ENCODE data around the gene FKBP8. TPM values are rescaled to one million over a fixed set of nuclear protein-coding genes. Genes with fewer than 3 reads are reported as not detected.

Gene FKBP8
- total RNA-seq, 2 donors from 2014 or later, result 192 to 345 TPM

DNA sequence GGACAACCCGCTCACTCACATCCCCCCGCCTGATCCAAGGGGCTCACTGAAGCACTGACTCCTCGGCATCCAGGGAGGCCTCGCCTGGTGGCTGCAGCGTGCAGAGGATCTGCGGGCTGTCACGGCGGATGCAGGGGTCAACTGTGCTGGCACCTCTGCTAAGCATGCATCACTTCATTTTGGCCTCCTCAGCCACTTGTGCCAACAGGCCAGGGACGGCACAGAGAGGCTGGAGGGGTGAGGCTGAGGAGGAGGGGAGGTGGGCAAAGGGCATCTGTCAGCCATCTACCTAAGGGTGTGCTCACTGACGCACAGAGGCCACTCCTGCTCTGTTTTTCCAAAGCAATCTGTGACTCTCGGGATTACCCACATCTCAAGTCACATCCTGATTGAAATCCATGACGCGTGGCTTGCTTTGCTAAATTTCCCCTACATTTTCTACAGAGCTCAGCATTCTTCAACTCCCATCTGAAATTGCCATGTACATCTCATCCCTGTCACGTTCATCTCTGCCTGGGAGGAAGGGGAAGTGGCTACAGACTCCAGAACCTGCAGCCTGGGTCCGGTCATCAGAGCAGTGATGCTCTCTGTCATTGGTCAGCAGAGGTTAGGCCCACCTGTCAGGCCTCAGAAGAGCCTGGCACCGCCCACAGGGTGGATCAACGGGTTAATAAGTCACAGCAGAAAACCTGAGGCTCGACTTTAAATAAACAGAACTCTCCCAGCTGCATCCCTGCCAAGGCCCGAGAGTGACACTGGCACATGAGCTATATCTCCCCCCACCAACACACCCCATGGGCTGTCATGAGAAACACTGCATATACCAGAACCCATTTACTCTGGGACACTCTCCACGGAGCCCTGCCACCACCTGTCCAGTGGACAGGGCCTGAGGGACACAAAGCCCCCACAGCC, 39.1 kb downstream of the FKBP8 start:
- no peak for DNase-seq (ENCODE audit: low spot score)

DNA sequence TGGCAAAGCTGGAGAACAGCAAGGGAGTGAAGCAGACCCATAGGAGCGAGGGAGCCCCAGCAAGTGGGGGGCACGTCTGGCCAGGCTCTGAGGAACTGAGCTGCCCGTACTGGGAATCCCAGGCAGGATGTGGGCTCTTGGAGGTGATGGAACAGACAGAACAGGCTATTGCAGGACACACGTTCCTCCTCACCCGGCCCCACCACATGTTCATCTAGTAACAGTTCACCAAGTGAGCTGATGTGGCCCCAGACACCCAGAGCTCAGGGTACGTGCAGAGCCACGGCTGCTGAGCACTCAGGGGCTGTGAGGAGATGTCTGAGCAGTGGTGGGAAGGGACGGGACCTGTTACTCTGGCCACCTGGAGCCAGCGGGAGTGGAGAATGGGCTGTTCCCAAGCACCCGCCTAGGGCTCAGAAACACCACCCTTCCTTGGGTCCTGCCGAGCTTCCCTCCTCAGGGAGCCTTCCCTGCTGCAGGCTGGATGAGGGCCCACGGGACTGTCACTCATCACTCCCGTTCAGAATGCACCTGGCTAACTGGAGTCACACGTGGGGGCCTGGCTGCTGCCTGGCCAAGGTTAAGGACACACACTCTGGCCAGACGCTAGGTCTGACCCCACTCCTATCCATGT, 39.9 kb downstream of the FKBP8 start:
- Histone ChIP-seq H3K4me3 (no peak overlapping the region), H3K27ac (peak overlapping the region; percentile 83 to 95), H3K4me1 (peaks cover 4 to 100% of the 10 kb centered on the region in 2 donors), H3K36me3 (no peaks in the 10 kb centered on the region), H3K9me3 (no peaks in the 10 kb centered on the region), H3K27me3 (no peaks in the 10 kb centered on the region)
- peak; percentile 69 for DNase-seq (ENCODE audit: low spot score)
- TF ChIP-seq, protein P1, sequence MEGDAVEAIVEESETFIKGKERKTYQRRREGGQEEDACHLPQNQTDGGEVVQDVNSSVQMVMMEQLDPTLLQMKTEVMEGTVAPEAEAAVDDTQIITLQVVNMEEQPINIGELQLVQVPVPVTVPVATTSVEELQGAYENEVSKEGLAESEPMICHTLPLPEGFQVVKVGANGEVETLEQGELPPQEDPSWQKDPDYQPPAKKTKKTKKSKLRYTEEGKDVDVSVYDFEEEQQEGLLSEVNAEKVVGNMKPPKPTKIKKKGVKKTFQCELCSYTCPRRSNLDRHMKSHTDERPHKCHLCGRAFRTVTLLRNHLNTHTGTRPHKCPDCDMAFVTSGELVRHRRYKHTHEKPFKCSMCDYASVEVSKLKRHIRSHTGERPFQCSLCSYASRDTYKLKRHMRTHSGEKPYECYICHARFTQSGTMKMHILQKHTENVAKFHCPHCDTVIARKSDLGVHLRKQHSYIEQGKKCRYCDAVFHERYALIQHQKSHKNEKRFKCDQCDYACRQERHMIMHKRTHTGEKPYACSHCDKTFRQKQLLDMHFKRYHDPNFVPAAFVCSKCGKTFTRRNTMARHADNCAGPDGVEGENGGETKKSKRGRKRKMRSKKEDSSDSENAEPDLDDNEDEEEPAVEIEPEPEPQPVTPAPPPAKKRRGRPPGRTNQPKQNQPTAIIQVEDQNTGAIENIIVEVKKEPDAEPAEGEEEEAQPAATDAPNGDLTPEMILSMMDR (IDR thresholded peaks at IDR 0.05), result no peak

More for the DNA sequence above, 39.1 kb downstream of the FKBP8 start:
- H3K27me3 ChIP-seq, result no peaks in the 10 kb centered on the region
- H3K9me3 ChIP-seq, result no peaks in the 10 kb centered on the region
- peaks cover 4 to 100% of the 10 kb centered on the region in 2 donors for H3K4me1 ChIP-seq
- H3K27ac ChIP-seq, result peak overlapping the region; percentile 83 to 95
- H3K36me3 ChIP-seq, result no peaks in the 10 kb centered on the region
- H3K4me3 ChIP-seq, result no peak overlapping the region
- TF ChIP-seq, protein P1 (IDR thresholded peaks at IDR 0.05), result no peak

DNA sequence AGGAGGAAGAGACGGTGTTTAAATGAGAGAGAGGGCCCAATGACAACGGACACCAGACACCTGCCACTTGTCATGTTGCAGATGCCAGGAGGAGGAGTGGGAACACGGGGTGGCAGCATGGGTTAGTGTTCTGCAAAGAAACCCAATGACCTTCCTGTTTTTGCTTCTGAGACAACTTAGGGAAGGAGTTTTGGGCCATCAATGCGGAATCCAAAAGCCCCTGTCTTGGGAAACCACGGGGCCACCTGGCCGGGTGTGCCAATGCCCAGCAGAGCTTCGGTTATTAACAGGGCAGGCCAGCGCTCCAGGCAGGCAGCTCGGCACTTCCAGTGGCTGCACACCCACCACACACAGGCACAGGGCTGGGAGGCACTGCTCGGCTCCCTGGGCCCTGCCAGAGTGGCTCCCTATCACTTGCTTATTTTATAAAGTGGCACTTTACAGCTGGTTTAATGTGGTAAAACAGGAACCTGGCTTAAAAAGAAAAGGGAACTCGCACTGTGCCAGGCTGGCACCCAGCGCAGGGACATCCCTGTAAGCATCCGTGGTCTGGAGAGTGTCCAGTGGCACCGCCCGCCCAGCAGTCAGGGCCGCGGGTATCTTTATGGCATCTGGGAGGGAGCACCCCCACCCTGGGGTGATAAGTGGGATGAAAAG, 40.6 kb downstream of the FKBP8 start:
- Histone ChIP-seq H3K4me1 (peaks cover 4 to 100% of the 10 kb centered on the region in 2 donors), H3K9me3 (no peaks in the 10 kb centered on the region), H3K27me3 (no peaks in the 10 kb centered on the region), H3K36me3 (no peaks in the 10 kb centered on the region), H3K4me3 (no peak overlapping the region), H3K27ac (peak overlapping the region; percentile 83 to 95)
- DNase-seq (ENCODE audit: low spot score), result no peak
- TF ChIP-seq, protein P1 (IDR thresholded peaks at IDR 0.05), result no peak

DNA sequence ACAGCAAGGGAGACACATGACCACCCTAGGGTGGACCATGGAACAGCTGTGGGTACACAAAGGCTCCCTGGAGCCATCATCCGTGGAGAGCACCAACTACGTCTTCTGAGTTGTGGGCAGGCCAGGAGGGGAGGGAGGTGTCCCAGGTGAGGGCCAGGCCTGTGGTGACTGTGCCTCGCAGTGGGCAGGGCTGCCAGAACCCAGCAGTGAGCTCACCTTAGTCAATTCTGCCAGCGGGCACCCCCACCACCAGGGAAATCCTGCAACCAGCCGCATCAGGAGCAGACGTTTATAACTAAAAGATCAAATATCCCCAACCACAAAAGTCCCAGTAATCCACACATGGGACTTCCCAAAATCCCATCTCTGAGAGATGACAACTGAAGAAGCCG, 41.1 kb downstream of the FKBP8 start:
- TF ChIP-seq, protein P1 (IDR thresholded peaks at IDR 0.05), result no peak
- Histone ChIP-seq H3K36me3 (no peaks in the 10 kb centered on the region), H3K9me3 (no peaks in the 10 kb centered on the region), H3K4me3 (no peak overlapping the region), H3K4me1 (peaks cover 4 to 100% of the 10 kb centered on the region in 2 donors), H3K27ac (peak overlapping the region; percentile 83 to 95), H3K27me3 (no peaks in the 10 kb centered on the region)
- DNase-seq (ENCODE audit: low spot score), result no peak

DNA sequence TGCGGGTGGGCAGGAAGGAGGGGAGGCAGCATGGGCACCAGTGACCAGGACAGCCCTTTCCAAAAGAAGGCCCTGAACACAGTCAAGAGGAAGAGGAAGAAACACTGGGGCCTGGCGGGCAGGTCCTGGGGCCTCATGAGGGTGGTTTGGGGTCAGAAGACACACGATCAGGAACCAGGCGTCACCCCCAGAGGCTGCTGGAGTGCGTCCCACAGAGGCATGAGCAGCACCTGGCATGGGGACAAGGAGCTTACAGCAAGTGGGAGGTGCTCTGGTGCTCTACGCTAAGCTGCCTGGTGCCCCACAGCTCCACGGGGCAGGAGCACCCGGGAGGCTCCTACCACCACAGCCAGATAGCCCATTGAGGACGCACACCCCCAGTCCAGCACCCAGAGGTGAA, 41.5 kb downstream of the FKBP8 start:
- H3K4me3 ChIP-seq, result no peak overlapping the region
- DNase-seq (ENCODE audit: low spot score), result no peak
- TF ChIP-seq, protein P1 (IDR thresholded peaks at IDR 0.05), result no peak
- no peaks in the 10 kb centered on the region for H3K9me3 ChIP-seq
- peaks cover 4 to 100% of the 10 kb centered on the region in 2 donors for H3K4me1 ChIP-seq
- H3K27me3 ChIP-seq, result no peaks in the 10 kb centered on the region
- peak overlapping the region; percentile 83 to 95 for H3K27ac ChIP-seq
- H3K36me3 ChIP-seq, result no peaks in the 10 kb centered on the region

Measured in right atrium auricular region (tissue), 2 donors.